Measurements from ENCODE around the gene PIP4K2C.

- TF ChIP-seq CTCF (IDR thresholded peaks at IDR 0.05; ENCODE audit: insufficient read depth, low read length, poor library complexity, severe bottlenecking), result no peak
- no peak for TF ChIP-seq EZH2phosphoT487 (conservative IDR thresholded peaks at IDR 0.05; ENCODE audit: low read length)
Measured at GRCh38 chr12:57607958-57608663, 17.1 kb downstream of the PIP4K2C start.
